ENCODE results near the gene NPS.

NPS gene

DNA sequence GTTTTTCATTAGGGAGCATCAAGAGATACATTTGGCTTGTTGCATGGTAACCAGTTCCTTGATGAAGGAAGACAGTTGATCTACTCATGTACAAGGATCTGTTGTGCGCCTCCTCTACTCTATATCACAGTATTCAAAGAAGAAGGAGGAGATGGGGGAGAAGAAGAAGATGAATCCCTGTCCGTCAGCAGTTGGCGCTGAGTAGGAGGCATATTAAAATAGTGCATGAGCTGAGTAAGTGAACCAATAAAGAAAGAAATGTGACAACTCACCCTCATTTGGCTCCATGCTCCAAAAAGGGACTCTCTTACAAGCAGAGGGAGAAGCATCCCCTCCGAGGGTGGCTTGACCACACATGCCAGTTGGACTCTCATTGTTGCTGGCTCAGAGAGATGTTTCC is 20.1 kb downstream of the NPS start:
- TF ChIP-seq MYC (IDR thresholded peaks at IDR 0.05; ENCODE audit: low read depth, low read length): no peak
- TF ChIP-seq, protein P1, sequence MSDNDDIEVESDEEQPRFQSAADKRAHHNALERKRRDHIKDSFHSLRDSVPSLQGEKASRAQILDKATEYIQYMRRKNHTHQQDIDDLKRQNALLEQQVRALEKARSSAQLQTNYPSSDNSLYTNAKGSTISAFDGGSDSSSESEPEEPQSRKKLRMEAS (IDR thresholded peaks at IDR 0.05; ENCODE audit: low read depth, low read length): no peak
- H3K4me3 ChIP-seq (ENCODE audit: low read depth, low read length): no peak overlapping the region
- DNase-seq (ENCODE audit: low read depth): no peak

DNA sequence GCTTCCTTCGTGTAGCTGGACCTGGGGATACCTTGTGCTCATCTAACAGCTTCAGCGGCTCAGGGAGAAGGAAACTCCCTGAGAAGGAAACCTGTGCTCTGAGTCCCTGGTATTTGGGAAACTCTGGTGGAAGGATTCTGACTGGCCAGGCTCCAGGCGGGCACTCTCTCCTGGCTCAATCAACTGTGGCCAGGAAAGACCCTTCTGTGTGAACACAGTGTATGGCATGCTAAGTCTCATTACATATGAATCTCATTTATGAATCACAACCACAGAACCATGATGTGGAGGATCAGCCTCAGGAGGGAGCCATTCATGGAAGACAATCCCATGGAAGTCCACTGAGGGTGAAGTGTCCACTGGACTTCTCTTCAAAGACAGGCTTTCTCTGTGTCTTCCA is 20.9 kb downstream of the NPS start:
- no peak overlapping the region for H3K4me3 ChIP-seq (ENCODE audit: low read depth, low read length)
- TF ChIP-seq MYC (IDR thresholded peaks at IDR 0.05; ENCODE audit: low read depth, low read length) (no peak), POLR2A (IDR thresholded peaks at IDR 0.05; ENCODE audit: extremely low read depth, insufficient read length) (no peak)
- TF ChIP-seq, protein P1 (IDR thresholded peaks at IDR 0.05; ENCODE audit: low read depth, low read length): no peak
- TF ChIP-seq, protein P2, sequence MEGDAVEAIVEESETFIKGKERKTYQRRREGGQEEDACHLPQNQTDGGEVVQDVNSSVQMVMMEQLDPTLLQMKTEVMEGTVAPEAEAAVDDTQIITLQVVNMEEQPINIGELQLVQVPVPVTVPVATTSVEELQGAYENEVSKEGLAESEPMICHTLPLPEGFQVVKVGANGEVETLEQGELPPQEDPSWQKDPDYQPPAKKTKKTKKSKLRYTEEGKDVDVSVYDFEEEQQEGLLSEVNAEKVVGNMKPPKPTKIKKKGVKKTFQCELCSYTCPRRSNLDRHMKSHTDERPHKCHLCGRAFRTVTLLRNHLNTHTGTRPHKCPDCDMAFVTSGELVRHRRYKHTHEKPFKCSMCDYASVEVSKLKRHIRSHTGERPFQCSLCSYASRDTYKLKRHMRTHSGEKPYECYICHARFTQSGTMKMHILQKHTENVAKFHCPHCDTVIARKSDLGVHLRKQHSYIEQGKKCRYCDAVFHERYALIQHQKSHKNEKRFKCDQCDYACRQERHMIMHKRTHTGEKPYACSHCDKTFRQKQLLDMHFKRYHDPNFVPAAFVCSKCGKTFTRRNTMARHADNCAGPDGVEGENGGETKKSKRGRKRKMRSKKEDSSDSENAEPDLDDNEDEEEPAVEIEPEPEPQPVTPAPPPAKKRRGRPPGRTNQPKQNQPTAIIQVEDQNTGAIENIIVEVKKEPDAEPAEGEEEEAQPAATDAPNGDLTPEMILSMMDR (IDR thresholded peaks at IDR 0.05; ENCODE audit: low read depth, low read length): no peak

DNA sequence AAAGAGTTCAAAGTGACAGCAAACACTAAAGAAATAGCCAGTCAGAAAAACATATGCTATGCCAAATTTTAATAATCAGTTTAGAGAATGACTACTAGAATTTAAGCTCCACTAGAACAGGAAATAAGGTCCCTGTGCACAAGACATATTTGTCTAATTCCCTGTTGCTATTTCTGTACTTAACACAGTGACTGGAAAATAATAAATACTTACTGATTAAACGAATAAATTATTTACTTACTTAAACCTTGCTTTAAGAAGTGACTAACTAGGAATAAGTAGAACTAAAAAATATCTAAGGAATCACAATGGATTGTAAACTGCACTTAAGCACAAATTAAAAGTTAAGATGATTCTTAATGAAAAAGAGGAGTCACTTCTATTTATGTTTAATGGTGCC is 22.3 kb downstream of the NPS start:
- TF ChIP-seq MYC (IDR thresholded peaks at IDR 0.05; ENCODE audit: low read depth, low read length) (no peak), POLR2A (IDR thresholded peaks at IDR 0.05; ENCODE audit: extremely low read depth, insufficient read length) (no peak)
- TF ChIP-seq, protein P1 (IDR thresholded peaks at IDR 0.05; ENCODE audit: low read depth, low read length): no peak
- TF ChIP-seq, protein P2 (IDR thresholded peaks at IDR 0.05; ENCODE audit: low read depth, low read length): no peak
- no peak for DNase-seq (ENCODE audit: low read depth)
- no peak overlapping the region for H3K4me3 ChIP-seq (ENCODE audit: low read depth, low read length)

More for the DNA sequence above, 20.9 kb downstream of the NPS start:
- no peak for DNase-seq (ENCODE audit: low read depth)

DNA sequence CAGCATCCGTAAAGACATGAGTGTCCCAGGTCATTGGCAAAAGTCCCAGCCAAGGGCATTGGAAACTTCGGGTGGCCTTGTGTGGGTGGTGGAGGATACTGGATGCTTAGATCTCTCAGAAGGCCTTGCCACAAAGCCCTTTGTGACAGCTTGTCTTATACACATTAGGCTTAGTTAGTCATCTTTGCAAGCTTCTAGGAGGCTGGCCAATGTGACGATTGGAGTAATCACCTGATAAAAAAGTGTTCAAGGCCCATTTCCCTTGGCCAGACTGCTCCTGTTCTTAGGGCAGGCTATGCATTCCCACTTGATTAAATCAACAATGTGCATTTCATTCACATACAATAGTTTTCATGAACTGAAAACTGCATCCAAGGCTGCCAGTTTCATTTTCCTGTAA is 26.9 kb downstream of the NPS start:
- TF ChIP-seq MYC (IDR thresholded peaks at IDR 0.05; ENCODE audit: low read depth, low read length): no peak
- TF ChIP-seq, protein P2 (IDR thresholded peaks at IDR 0.05; ENCODE audit: low read depth, low read length): no peak
- TF ChIP-seq, protein P1 (IDR thresholded peaks at IDR 0.05; ENCODE audit: low read depth, low read length): no peak
- TF ChIP-seq POLR2A (IDR thresholded peaks at IDR 0.05; ENCODE audit: extremely low read depth, insufficient read length): no peak
- no peak for DNase-seq (ENCODE audit: low read depth)
- no peak overlapping the region for H3K4me3 ChIP-seq (ENCODE audit: low read depth, low read length)

DNA sequence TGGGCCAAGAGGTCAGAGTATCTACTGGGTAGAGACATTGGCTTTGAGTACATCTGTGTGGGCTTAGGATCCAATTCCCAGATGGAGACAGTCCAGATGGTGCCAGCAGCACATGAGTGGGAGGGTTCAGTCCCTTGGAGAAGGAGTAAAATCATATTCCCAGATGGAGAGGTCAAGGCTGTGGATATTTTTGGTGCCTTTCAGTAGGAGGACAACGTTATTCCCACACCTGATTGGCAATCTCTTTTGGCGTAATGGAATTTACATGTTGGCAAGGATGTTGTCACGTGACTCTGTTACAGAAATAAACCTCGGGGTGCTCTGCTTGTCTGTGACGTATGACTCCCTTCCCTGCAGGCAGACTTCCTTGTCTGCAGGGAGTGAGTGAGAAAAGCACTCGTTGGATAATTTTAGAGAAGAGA is 27.6 kb downstream of the NPS start:
- no peak overlapping the region for H3K4me3 ChIP-seq (ENCODE audit: low read depth, low read length)
- TF ChIP-seq POLR2A (IDR thresholded peaks at IDR 0.05; ENCODE audit: extremely low read depth, insufficient read length): no peak
- no peak for TF ChIP-seq MYC (IDR thresholded peaks at IDR 0.05; ENCODE audit: low read depth, low read length)
- TF ChIP-seq, protein P2 (IDR thresholded peaks at IDR 0.05; ENCODE audit: low read depth, low read length): no peak
- TF ChIP-seq, protein P1 (IDR thresholded peaks at IDR 0.05; ENCODE audit: low read depth, low read length): no peak
- no peak for DNase-seq (ENCODE audit: low read depth)

DNA sequence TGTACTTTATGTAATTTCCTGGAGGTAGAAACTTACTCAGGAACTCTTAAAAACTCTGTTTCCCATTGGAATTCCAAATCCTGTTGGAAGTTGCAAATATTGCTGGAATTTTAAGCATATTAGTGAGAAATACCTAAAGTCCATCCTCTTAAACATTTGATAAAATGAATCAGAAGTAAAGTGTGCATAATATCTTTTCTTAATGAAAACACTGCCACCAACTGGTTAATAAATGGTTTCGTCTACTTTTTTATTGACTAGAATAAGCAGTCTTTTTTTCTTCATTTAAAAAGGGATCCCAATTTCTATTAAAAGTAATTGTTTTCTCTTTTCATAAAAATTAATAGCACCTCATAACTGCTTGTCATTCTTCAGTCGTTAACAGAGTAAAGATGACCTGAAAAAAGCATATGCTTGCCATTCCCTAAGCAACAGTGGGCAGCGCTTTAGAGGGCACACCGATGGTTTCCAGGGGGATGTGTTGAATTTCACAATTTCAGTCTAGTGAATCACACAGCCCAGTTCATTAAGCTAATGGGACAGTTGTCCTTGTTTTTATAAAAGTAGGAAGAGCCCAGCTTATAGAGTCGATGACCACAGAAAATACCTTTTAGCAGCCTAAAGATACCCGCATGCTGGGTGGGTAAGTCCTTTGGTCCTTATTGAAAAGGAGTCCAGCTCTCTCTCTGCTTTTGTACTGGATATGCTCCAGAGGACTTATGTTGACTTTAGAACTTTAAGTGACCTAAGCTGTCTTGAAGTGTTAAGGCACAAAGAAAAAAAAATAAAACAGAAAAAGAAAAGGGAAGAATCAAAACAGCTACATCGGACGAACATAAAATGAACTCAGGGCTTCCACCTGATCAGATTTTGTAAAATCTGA is 28.5 kb downstream of the NPS start:
- no peak overlapping the region for H3K4me3 ChIP-seq (ENCODE audit: low read depth, low read length)
- TF ChIP-seq, protein P2 (IDR thresholded peaks at IDR 0.05; ENCODE audit: low read depth, low read length): no peak
- no peak for TF ChIP-seq POLR2A (IDR thresholded peaks at IDR 0.05; ENCODE audit: extremely low read depth, insufficient read length)
- TF ChIP-seq, protein P1 (IDR thresholded peaks at IDR 0.05; ENCODE audit: low read depth, low read length): no peak
- peak; percentile 7 for DNase-seq (ENCODE audit: low read depth)
